Hepatocyte (in vitro differentiated cells): ENCODE results near the gene GPR155.

Experiments
- CTCF ChIP-seq: fragments of 200-600 bp; sonication (generic); IDR thresholded peaks from 2 replicates; pipeline ENCODE4 v1.5.1; 2016; ENCODE audit warnings: antibody characterized with exemption, mild to moderate bottlenecking; ENCODE audit not compliant: poor library complexity
- EZH2 ChIP-seq: fragments of 200-600 bp; sonication (generic); IDR thresholded peaks from 2 replicates; pipeline ENCODE4 v1.6.1; 2016; ENCODE audit warnings: antibody characterized with exemption, mild to moderate bottlenecking, borderline replicate concordance

GRCh38 chr2:174428214-174428613 is 58.6 kb downstream of the GPR155 start:
- TF ChIP-seq CTCF (no peak), EZH2 (no peak)
